ENCODE measurements around the gene MRAP.

DNA sequence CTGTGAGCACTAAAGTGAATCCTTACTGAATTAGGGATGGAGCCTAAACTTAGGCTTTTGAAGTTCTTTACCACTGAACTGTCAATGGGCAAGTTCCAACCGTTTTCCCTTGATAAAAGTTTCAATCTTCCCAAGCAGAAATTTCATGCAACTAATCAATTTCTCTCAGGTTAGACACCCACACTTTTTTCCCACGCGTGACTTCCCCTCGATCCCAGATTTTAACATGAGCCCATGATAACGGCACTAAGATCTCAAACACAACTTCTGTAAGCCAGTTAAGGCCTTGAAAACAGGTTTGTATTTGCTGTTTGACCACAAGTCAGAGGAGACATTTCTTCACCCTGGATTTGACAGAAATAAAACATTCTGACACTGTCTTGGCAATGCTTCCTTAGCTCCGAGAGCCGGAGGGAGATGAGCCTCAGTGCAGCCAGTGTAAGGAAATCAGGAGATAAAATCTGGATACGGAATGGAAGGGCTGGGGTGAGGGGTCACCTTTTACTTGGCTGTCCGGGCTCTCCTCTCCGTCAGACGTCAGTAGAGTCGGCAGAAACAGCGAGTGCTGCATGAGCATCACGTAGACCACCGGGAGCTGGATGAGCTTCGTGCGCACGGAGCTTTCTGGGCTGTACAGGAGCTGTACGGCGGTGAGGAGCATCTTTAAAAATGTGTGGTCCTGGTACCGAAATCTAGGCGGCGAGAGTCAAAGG lies 39.7 kb downstream of the MRAP start:
- no peak for TF ChIP-seq POLR2A (IDR thresholded peaks at IDR 0.05; ENCODE audit: low read length)
- no peak for TF ChIP-seq GATA1 (IDR thresholded peaks at IDR 0.05; ENCODE audit: low read depth, low read length)
